AG09309 (cell line): ENCODE data around the gene TRAF6.

Source experiments
- DNase-seq: peaks from one replicate; pipeline ENCODE4 v3.0.0-alpha.2; 2010; ENCODE audit warnings: low read depth
- H3K4me3 ChIP-seq: 2 replicates; pipeline ENCODE4 v1.5.1; 2011; ENCODE audit warnings: mild to moderate bottlenecking, low read depth, low read length, moderate library complexity; ENCODE audit not compliant: control insufficient read depth
- TF ChIP-seq, protein P1 (sequence below): IDR thresholded peaks from 2 replicates; pipeline ENCODE4 v1.5.1; 2011; ENCODE audit warnings: mild to moderate bottlenecking, low read depth, low read length, inconsistent platforms; ENCODE audit not compliant: insufficient read depth, control insufficient read depth; ENCODE audit errors: missing control alignments

The TRAF6 gene

DNA sequence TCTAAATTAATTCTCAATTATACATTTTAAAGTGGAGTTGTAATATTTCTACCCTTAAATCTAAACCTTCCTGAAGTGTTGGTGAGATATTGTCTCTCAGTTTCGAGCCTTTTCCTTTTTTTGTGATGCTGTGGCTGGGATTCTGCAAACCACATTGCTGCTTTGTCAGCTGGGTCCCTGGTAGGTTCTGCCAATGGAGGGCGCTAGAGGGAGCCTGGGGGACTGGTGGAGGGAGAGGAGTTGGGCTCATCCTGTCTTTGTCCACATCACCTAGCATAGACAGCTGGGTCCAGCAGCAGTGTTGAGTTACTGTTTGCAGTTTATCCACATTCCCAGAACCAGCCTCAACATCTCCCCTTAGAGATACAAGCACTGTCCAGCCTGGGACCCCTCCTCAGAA lies 41.0 kb downstream of the TRAF6 start:
- no peak overlapping the region for H3K4me3 ChIP-seq
- DNase-seq = no peak
- TF ChIP-seq, protein P1, sequence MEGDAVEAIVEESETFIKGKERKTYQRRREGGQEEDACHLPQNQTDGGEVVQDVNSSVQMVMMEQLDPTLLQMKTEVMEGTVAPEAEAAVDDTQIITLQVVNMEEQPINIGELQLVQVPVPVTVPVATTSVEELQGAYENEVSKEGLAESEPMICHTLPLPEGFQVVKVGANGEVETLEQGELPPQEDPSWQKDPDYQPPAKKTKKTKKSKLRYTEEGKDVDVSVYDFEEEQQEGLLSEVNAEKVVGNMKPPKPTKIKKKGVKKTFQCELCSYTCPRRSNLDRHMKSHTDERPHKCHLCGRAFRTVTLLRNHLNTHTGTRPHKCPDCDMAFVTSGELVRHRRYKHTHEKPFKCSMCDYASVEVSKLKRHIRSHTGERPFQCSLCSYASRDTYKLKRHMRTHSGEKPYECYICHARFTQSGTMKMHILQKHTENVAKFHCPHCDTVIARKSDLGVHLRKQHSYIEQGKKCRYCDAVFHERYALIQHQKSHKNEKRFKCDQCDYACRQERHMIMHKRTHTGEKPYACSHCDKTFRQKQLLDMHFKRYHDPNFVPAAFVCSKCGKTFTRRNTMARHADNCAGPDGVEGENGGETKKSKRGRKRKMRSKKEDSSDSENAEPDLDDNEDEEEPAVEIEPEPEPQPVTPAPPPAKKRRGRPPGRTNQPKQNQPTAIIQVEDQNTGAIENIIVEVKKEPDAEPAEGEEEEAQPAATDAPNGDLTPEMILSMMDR = peak; percentile 53

DNA sequence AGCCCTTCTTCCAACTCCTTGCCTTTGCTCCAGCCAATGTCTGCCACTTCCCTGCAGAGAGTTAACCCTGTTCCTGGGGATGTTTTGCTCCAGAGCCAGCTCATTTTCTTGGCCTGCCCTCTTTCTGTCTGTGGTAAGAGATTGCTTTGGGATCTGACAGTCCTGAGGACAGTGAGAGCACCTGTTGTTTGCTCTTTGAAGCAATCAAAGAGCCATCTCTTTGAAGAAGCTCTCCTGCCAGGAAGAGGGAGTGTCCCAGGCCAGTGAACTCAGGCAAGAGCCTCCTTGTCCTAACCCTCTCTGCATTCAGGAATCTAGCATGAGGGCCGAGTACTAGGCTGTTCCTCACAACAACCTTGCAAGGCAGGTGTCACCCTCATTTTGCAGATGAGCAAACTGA lies 42.2 kb downstream of the TRAF6 start:
- DNase-seq = no peak
- TF ChIP-seq, protein P1 = no peak
- no peak overlapping the region for H3K4me3 ChIP-seq

DNA sequence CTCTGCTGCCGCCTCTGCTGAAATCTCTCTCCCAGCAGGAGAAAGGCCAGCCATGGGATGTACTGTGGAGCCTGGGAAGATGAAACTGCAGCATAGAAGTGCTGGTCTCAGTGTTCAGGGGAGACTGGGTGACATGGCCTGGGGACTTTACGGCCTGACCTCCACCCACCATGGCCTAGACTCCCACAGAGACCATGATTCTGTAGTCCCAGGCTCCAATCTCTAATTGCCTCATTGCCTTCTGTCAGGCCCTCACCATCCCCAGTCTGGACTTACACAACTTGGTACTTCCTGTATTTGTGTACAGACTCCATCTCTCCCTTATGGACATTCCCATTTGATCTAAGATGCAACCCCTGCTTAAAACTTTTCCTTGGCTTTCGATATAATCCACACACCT lies 43.1 kb downstream of the TRAF6 start:
- no peak overlapping the region for H3K4me3 ChIP-seq
- DNase-seq = no peak
- TF ChIP-seq, protein P1 = no peak

DNA sequence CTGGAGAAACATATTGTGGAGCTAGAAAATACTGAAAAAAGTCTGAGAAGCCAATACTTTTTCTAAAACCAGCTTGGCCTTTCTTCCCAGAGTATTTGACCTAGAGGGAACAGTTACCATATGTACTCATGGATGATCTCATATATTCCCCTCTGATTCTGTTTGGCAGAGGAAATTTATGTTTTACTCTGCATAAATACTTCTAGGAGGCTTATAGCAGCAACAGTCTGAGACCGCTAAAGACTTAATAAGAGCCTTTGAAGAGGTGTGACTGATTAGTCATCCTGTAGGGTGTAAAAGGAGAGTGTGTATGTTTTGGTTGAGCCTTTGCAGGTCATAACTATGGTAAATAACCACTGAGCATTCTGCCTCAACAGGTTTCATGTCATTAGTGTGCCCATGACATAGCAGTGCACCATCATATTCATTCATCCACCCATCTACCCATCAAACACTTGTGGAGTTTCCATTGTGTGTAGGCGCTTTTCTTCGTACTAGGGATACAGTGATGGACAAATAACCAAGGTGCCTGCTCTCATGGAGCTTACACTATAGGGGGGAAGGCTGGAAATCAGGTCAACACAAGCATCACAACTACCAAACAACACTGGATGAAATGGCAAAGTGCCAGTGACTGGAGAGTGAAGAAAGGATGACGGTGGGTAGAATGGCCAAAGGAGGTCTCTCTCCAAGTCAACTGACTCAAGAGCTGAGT lies 44.5 kb downstream of the TRAF6 start:
- no peak overlapping the region for H3K4me3 ChIP-seq
- no peak for DNase-seq

DNA sequence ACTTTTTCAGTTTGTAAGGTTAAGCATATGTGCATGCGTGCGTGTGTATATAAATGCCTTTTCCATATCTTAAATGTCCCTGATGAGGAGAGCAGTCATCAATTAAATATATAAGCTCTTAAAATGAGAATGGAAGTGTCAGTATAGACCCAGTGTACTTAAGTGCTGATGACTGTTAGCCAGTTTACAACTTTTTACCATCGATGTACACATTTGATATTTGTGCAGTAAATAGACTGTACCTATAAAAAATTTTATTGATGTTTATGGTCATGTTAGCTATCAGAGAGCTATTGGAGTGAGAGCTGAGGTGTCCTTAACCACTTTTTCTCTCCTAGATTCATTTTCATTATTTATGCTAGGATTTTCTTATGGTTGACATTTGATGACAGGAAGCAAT lies 45.4 kb downstream of the TRAF6 start:
- H3K4me3 ChIP-seq = no peak overlapping the region
- TF ChIP-seq, protein P1 = no peak
- DNase-seq = no peak

More for the DNA sequence above, 44.5 kb downstream of the TRAF6 start:
- TF ChIP-seq, protein P1 = no peak

DNA sequence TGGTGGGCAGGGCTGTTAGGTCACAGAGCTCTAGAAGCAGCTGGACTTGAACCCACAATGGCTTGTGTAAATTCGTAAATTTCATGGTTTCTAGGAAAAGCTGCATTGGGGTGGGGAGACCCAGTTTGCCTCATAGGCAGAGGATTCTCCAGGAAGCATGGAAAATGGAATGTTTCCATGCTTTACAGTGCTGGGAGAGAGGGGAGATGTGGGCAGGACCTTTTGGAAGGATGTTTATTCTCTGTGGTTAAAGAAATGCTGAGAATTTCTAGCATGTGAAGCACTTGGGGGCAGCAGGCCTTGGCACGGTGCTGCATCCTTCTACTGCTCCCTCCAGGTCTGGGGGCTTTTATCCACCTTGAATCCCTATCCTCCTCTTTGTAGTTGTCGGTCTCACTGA lies 46.3 kb downstream of the TRAF6 start:
- H3K4me3 ChIP-seq = no peak overlapping the region
- TF ChIP-seq, protein P1 = no peak
- DNase-seq = no peak

DNA sequence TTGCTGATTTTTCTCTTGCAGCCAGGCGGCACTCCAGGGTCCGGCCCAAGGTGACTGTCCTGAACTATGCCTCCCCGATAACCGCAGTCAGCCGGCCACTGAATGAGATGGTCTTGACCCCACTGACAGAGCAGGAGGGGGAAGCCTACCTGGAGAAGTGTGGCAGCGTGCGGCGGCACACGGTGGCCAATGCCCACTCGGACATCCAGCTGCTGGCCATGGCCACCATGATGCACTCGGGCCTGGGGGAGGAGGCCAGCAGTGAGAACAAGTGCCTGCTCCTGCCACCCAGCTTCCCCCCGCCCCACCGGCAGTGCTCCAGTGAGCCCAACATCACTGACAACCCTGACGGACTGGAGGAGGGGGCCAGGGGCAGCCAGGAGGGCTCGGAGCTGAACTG lies 47.8 kb downstream of the TRAF6 start:
- no peak overlapping the region for H3K4me3 ChIP-seq

More for the DNA sequence above, 47.8 kb downstream of the TRAF6 start:
- TF ChIP-seq, protein P1 = no peak
- no peak for DNase-seq
